Measurements from ENCODE around the gene MZT2B.
"Not testable (repeated sequence)": the region's sequence is repeated elsewhere in the genome, so short reads cannot be mapped to it uniquely, and the experiment has no call there.

The MZT2B gene

GRCh38 chr2:130220505-130220904 lies 38.4 kb downstream of the MZT2B start:
- not testable (repeated sequence) for FAIRE-seq

- FAIRE-seq: not testable (repeated sequence)
Measured at GRCh38 chr2:130222523-130222922, 40.5 kb downstream of the MZT2B start.

DNA sequence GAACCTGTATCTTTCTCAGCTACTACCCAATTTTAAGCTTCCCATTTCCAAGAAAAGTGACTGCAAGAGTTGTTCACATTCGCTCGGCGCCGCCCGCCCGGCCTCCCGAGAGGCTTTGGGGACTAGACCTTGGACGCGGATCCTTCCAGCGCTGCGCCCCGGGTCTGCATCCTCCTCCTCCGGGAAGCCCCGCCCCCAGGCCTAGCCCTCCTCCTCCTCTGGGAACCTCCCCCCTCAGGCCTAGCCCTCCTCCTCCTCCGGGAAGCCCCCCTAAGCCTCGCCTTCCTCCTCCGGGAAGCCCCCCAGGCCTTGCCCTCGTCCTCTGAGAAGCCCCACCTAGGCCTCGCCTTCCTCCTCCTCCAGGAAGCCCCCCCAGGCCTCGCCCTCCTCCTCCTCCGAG lies 45.9 kb downstream of the MZT2B start:
- not testable (repeated sequence) for FAIRE-seq

GRCh38 chr2:130228467-130229160 lies 46.6 kb downstream of the MZT2B start:
- not testable (repeated sequence) for FAIRE-seq

GRCh38 chr2:130229161-130229510 lies 47.1 kb downstream of the MZT2B start:
- not testable (repeated sequence) for FAIRE-seq

DNA sequence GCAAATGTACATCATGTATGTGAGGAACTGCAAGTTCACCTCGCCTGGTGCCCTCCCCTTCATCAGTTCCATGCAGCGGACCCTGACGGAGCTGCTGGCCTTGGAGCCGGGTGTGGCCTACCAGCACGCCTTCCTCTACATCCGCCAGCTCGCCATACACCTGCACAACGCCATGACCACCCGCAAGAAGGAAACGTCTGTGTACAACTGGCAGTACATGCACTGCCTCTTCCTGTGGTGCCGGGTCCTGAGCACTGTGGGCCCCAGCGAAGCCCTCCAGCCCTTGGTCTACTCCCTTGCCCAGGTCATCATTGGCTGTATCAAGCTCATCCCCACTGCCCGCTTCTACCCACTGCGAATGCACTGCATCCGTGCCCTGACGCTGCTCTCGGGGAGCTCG lies 48.3 kb downstream of the MZT2B start:
- FAIRE-seq: not testable (repeated sequence)

- FAIRE-seq: not testable (repeated sequence)
Measured at GRCh38 chr2:130230907-130231306, 48.8 kb downstream of the MZT2B start.

DNA sequence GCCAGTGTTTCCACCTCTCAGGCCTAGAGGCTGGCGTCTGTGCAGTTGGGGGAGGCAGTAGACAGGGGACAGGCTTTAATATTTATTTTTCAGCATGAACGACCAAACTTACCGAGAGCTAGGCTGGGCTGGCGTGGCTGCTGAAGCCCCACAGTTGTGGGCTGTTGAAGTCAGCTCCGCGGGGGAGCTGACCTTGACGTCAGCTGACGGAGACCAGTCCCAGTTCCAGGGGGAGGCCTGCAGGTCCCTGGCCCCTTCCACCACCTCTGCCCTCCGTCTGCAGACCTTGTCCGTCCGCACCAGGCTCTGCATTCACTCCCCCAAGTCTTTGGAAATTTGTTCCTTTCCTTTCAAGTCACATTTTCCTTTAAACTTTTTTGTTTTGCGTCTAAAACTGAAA lies 49.6 kb downstream of the MZT2B start:
- FAIRE-seq: no peak

- not testable (repeated sequence) for FAIRE-seq
Measured at GRCh38 chr2:130233066-130233465, 51.0 kb downstream of the MZT2B start.

DNA sequence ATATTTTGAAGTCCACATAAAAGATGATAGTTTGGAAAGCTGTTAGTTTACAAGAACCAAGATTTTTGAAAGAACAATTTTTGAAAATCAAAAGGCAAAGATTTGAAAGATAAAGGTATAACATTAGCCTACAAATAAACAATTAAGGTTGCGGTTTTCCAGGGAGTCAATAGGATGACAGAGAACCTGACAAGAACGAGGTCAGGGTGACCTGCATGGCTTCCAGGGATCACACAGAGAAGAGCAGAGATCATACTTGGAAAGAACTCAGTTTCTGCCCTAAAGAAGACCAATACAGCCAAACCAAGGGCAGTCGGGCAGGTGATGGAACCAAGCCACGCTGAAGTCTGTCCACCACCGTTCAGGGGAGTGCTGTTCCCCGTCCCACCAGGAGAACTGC lies 57.5 kb downstream of the MZT2B start:
- not testable (repeated sequence) for FAIRE-seq

Measured in islet of Langerhans (tissue), 1 donor.